ENCODE results near the gene REV1.

GRCh38 chr2:99425022-99425421 is 64.8 kb downstream of the REV1 start:
- TF ChIP-seq CTCF (conservative IDR thresholded peaks at IDR 0.05; ENCODE audit: low read length): no peak
- TF ChIP-seq EZH2phosphoT487 (IDR thresholded peaks at IDR 0.05; ENCODE audit: borderline replicate concordance, low read depth, low read length): no peak
